Fibroblast of lung (primary cell): ENCODE data around the gene SLC2A3. TPM values are rescaled to one million over a fixed set of nuclear protein-coding genes. Genes with fewer than 3 reads are reported as not detected.
A peak's percentile ranks its signal among the peaks of the same experiment; 100 is the strongest.
"Not testable (repeated sequence)": the region's sequence is repeated elsewhere in the genome, so short reads cannot be mapped to it uniquely, and the experiment has no call there.

Source experiments
- DNase-seq, 2 donors: peaks; one replicate each; pipeline versions ENCODE4 v3.0.0 to v3.0.0-alpha.2; 2010; ENCODE audit warnings: low read depth in 2 of 2
- H2AFZ ChIP-seq: 2 replicates; pipeline ENCODE4 v1.5.1; 2012; ENCODE audit warnings: low read length, control low read depth, inconsistent platforms
- H3K27ac ChIP-seq: 2 replicates; pipeline ENCODE4 v1.5.1; 2011; ENCODE audit warnings: low read length, control low read depth; ENCODE audit not compliant: insufficient read depth
- H3K27me3 ChIP-seq: 2 replicates; pipeline ENCODE4 v1.5.1; 2011; ENCODE audit warnings: mild to moderate bottlenecking, low read length; ENCODE audit not compliant: control insufficient read depth, insufficient read depth
- H3K36me3 ChIP-seq: 2 replicates; pipeline ENCODE4 v1.5.1; 2011; ENCODE audit warnings: low read length; ENCODE audit not compliant: control insufficient read depth, insufficient read depth
- H3K4me1 ChIP-seq: 2 replicates; pipeline ENCODE4 v1.5.1; 2011; ENCODE audit warnings: low read length; ENCODE audit not compliant: control insufficient read depth, insufficient read depth; ENCODE audit errors: extremely low read depth
- H3K4me2 ChIP-seq: 2 replicates; pipeline ENCODE4 v1.5.1; 2011; ENCODE audit warnings: low read length, control low read depth; ENCODE audit not compliant: insufficient read depth; ENCODE audit errors: extremely low read depth
- H3K4me3 ChIP-seq, 4 experiments: fragments of 200-600 bp in 1 of 4; sonication (generic) in 1 of 4; replicated peaks in 1 of 4; 2 replicates each; pipeline ENCODE4 v1.5.1; 2011 to 2016; ENCODE audit warnings: low read length in 4 of 4, low read depth in 3 of 4, mild to moderate bottlenecking in 3 of 4, control low read depth in 2 of 4, inconsistent platforms in 1 of 4, mixed read lengths in 1 of 4; ENCODE audit not compliant: insufficient read depth in 1 of 4; ENCODE audit errors: control extremely low read depth in 1 of 4
- H3K79me2 ChIP-seq: 2 replicates; pipeline ENCODE4 v1.5.1; 2012; ENCODE audit warnings: mild to moderate bottlenecking, low read length, inconsistent platforms; ENCODE audit not compliant: control insufficient read depth, insufficient read depth
- H3K9ac ChIP-seq: 2 replicates; pipeline ENCODE4 v1.5.1; 2011; ENCODE audit warnings: mild to moderate bottlenecking, low read length, control low read depth; ENCODE audit not compliant: insufficient read depth
- H3K9me3 ChIP-seq: 2 replicates; pipeline ENCODE4 v1.5.1; 2012; ENCODE audit warnings: low read depth, low read length; ENCODE audit not compliant: control insufficient read depth, insufficient read depth
- H4K20me1 ChIP-seq: 2 replicates; pipeline ENCODE4 v1.5.1; 2011; ENCODE audit warnings: low read length; ENCODE audit not compliant: control insufficient read depth, insufficient read depth; ENCODE audit errors: extremely low read depth
- CTCF ChIP-seq, 2 donors: IDR thresholded peaks in 1 of 2; conservative IDR thresholded peaks in 1 of 2; 1 replicate in 1 of 2; 2 replicates in 1 of 2; pipeline ENCODE4 v1.5.1; 2011 to 2012; ENCODE audit warnings: low read length in 2 of 2, control low read depth in 1 of 2, inconsistent platforms in 1 of 2, low read depth in 1 of 2, mild to moderate bottlenecking in 1 of 2
- EZH2 ChIP-seq: IDR thresholded peaks from 2 replicates; pipeline ENCODE4 v1.5.1; 2012; ENCODE audit warnings: low read length, control low read depth, mild to moderate bottlenecking; ENCODE audit errors: missing control alignments
- polyA plus RNA-seq, 2 donors: library from polyadenylated mRNA; depleted of rRNA in 1 of 2; stranded (reverse) in 1 of 2; unstranded in 1 of 2; fragments of >200 nt; gene quantifications; 2 replicates each; pipeline ENCODE4 v1.2.1, GENCODE V29; 2011 to 2012; ENCODE audit warnings: missing spikeins in 1 of 2
- total RNA-seq: library from RNA; depleted of rRNA; stranded (reverse); fragments of >200 nt; gene quantifications from 2 replicates; pipeline ENCODE4 v1.2.1, GENCODE V29; 2014

Gene SLC2A3
- total and polyA plus RNA-seq, 2 donors (not counting 1 experiment from before 2014, with no cell fraction given) = 124 to 127 TPM

GRCh38 chr12:7907009-7907408 lies 29.0 kb downstream of the SLC2A3 start:
- no peak overlapping the region for H3K27ac ChIP-seq
- no peaks in the 10 kb centered on the region for H3K79me2 ChIP-seq
- no peaks in the 10 kb centered on the region for H3K9me3 ChIP-seq
- peak; percentile 57 to 62 for DNase-seq
- H3K4me1 ChIP-seq = no peaks in the 10 kb centered on the region
- H3K9ac ChIP-seq = no peak overlapping the region
- no peak overlapping the region for H3K4me2 ChIP-seq
- H4K20me1 ChIP-seq = no peaks in the 10 kb centered on the region
- no peak overlapping the region for H3K4me3 ChIP-seq
- no peaks in the 10 kb centered on the region for H3K27me3 ChIP-seq
- TF ChIP-seq EZH2 (no peak), CTCF (conservative IDR thresholded peaks at IDR 0.05 in 1 of 2, IDR thresholded peaks at IDR 0.05 in 1 of 2; ENCODE audit: low read depth in 1 of 2, low read length in 2 of 2) (peak; percentile 31 to 52)
- H2AFZ ChIP-seq = no peak overlapping the region
- no peaks in the 10 kb centered on the region for H3K36me3 ChIP-seq

DNA sequence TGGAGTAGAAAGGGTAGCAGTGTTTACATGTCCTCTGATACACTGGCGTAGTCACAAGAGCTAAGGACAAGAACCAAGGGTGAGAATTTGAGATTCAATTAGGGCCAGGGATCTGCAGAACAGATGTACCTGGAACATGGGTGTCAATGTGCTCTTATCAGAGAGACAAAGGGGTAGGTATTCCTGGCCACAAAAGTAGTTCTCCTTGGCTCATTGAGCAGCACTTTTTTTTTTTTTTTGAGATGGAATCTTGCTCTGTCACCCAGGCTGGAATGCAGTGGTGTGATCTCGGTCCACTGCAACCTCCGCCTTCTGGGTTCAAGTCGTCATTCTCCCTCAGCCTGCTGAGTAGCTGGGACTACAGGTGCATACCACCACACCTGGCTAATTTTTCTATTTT lies 29.7 kb downstream of the SLC2A3 start:
- H3K9me3 ChIP-seq, H4K20me1 ChIP-seq, DNase-seq, H3K36me3 ChIP-seq, H3K79me2 ChIP-seq, H3K9ac ChIP-seq, H3K4me3 ChIP-seq, H2AFZ ChIP-seq, H3K27me3 ChIP-seq, H3K4me2 ChIP-seq, H3K27ac ChIP-seq, H3K4me1 ChIP-seq: not testable (repeated sequence)

- not testable (repeated sequence) for H3K4me3 ChIP-seq, H2AFZ ChIP-seq, DNase-seq, H3K36me3 ChIP-seq, H3K79me2 ChIP-seq, H3K4me1 ChIP-seq, H3K9ac ChIP-seq, H3K4me2 ChIP-seq, H3K9me3 ChIP-seq, H3K27ac ChIP-seq, H4K20me1 ChIP-seq, H3K27me3 ChIP-seq
These were observed 30.3 kb downstream of the SLC2A3 start for GRCh38 chr12:7905600-7906125.

- Histone ChIP-seq H2AFZ (no peak overlapping the region), H3K27ac (no peak overlapping the region), H3K79me2 (no peaks in the 10 kb centered on the region), H3K4me2 (no peak overlapping the region), H3K4me1 (no peaks in the 10 kb centered on the region), H3K9me3 (no peaks in the 10 kb centered on the region), H3K4me3 (no peak overlapping the region), H3K27me3 (no peaks in the 10 kb centered on the region), H4K20me1 (no peaks in the 10 kb centered on the region), H3K9ac (no peak overlapping the region), H3K36me3 (no peaks in the 10 kb centered on the region)
- TF ChIP-seq CTCF (conservative IDR thresholded peaks at IDR 0.05 in 1 of 2, IDR thresholded peaks at IDR 0.05 in 1 of 2; ENCODE audit: low read depth in 1 of 2, low read length in 2 of 2) (no peak), EZH2 (no peak)
- peak; percentile 28 to 48 for DNase-seq
These were observed 30.9 kb downstream of the SLC2A3 start for GRCh38 chr12:7905071-7905470.

DNA sequence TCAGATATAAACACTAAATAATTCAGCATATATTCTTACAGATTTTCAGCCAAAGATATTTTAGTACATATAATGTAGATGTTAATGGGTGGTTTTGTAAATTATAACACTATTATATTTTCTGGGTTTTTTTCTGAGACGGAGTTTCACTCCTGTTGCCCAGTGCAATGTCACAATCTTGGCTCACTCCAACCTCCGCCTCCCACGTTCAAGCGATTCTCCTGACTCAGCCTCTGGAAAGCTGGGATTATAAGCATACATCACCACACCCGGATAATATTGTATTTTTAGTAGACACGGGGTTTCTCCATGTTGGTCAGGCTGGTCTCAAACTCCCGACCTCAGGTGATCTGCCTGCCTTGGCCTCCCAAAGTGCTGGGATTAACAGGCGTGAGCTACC lies 33.6 kb downstream of the SLC2A3 start:
- not testable (repeated sequence) for H3K79me2 ChIP-seq, H3K4me1 ChIP-seq, DNase-seq, H2AFZ ChIP-seq, H3K4me2 ChIP-seq, H3K9ac ChIP-seq, H3K27me3 ChIP-seq, H3K9me3 ChIP-seq, H3K4me3 ChIP-seq, H3K36me3 ChIP-seq, H4K20me1 ChIP-seq, H3K27ac ChIP-seq
